Tibial nerve (tissue), 4 donors: ENCODE measurements around the gene N4BP2L1.

Experiments
- EP300 ChIP-seq, 2 donors: sonication (generic); formaldehyde crosslinking; IDR thresholded peaks; one replicate each; pipeline ENCODE4 v1.6.1; 2017; ENCODE audit warnings: antibody characterized with exemption in 2 of 2, mild to moderate bottlenecking in 1 of 2
- POLR2A ChIP-seq, 2 donors: fragments of 450-650 bp; IDR thresholded peaks; one replicate each; pipeline ENCODE4 v1.6.1; 2017; ENCODE audit warnings: antibody characterized with exemption in 2 of 2, mild to moderate bottlenecking in 2 of 2, moderate library complexity in 2 of 2
- TF ChIP-seq, protein P1 (sequence below), 5 experiments: fragments of 200-600 bp in 3 of 5; fragments of 450-650 bp in 2 of 5; sonication (generic) in 3 of 5; IDR thresholded peaks; one replicate each; pipeline ENCODE4 v1.5.1; 2016 to 2019; ENCODE audit warnings: antibody characterized with exemption in 5 of 5, mild to moderate bottlenecking in 3 of 5, moderate library complexity in 2 of 5

DNA sequence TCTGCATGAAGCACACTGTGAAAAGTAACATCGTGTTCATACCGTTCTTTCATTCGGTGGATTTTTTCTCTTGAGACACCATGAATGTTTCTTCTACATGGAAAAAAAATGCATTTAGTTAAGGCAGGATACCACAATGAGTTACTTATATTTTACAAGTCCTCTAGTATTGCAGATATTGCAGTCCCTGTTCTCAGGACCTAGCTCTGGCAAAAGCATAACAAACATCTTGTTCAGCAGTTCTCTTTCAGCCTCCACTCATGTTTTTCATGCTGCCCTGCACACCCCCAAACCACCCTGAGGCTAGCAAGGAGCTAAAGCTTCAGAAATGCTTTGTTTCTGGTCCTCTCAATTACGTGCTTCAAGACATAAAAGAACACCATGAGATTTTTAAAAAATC is 24.8 kb downstream of the N4BP2L1 start:
- TF ChIP-seq, protein P1, sequence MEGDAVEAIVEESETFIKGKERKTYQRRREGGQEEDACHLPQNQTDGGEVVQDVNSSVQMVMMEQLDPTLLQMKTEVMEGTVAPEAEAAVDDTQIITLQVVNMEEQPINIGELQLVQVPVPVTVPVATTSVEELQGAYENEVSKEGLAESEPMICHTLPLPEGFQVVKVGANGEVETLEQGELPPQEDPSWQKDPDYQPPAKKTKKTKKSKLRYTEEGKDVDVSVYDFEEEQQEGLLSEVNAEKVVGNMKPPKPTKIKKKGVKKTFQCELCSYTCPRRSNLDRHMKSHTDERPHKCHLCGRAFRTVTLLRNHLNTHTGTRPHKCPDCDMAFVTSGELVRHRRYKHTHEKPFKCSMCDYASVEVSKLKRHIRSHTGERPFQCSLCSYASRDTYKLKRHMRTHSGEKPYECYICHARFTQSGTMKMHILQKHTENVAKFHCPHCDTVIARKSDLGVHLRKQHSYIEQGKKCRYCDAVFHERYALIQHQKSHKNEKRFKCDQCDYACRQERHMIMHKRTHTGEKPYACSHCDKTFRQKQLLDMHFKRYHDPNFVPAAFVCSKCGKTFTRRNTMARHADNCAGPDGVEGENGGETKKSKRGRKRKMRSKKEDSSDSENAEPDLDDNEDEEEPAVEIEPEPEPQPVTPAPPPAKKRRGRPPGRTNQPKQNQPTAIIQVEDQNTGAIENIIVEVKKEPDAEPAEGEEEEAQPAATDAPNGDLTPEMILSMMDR (IDR thresholded peaks at IDR 0.05), result no peak
- TF ChIP-seq POLR2A (IDR thresholded peaks at IDR 0.05) (no peak), EP300 (IDR thresholded peaks at IDR 0.05) (no peak)
